GM19238 (cell line): ENCODE results near the gene RICTOR.
A peak's percentile ranks its signal among the peaks of the same experiment; 100 is the strongest.

Source experiments
- DNase-seq: peaks from one replicate; pipeline ENCODE4 v3.0.0; 2011; ENCODE audit warnings: low spot score; ENCODE audit not compliant: insufficient read length

RICTOR gene, protein sequence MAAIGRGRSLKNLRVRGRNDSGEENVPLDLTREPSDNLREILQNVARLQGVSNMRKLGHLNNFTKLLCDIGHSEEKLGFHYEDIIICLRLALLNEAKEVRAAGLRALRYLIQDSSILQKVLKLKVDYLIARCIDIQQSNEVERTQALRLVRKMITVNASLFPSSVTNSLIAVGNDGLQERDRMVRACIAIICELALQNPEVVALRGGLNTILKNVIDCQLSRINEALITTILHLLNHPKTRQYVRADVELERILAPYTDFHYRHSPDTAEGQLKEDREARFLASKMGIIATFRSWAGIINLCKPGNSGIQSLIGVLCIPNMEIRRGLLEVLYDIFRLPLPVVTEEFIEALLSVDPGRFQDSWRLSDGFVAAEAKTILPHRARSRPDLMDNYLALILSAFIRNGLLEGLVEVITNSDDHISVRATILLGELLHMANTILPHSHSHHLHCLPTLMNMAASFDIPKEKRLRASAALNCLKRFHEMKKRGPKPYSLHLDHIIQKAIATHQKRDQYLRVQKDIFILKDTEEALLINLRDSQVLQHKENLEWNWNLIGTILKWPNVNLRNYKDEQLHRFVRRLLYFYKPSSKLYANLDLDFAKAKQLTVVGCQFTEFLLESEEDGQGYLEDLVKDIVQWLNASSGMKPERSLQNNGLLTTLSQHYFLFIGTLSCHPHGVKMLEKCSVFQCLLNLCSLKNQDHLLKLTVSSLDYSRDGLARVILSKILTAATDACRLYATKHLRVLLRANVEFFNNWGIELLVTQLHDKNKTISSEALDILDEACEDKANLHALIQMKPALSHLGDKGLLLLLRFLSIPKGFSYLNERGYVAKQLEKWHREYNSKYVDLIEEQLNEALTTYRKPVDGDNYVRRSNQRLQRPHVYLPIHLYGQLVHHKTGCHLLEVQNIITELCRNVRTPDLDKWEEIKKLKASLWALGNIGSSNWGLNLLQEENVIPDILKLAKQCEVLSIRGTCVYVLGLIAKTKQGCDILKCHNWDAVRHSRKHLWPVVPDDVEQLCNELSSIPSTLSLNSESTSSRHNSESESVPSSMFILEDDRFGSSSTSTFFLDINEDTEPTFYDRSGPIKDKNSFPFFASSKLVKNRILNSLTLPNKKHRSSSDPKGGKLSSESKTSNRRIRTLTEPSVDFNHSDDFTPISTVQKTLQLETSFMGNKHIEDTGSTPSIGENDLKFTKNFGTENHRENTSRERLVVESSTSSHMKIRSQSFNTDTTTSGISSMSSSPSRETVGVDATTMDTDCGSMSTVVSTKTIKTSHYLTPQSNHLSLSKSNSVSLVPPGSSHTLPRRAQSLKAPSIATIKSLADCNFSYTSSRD (N-terminal part only)

DNA sequence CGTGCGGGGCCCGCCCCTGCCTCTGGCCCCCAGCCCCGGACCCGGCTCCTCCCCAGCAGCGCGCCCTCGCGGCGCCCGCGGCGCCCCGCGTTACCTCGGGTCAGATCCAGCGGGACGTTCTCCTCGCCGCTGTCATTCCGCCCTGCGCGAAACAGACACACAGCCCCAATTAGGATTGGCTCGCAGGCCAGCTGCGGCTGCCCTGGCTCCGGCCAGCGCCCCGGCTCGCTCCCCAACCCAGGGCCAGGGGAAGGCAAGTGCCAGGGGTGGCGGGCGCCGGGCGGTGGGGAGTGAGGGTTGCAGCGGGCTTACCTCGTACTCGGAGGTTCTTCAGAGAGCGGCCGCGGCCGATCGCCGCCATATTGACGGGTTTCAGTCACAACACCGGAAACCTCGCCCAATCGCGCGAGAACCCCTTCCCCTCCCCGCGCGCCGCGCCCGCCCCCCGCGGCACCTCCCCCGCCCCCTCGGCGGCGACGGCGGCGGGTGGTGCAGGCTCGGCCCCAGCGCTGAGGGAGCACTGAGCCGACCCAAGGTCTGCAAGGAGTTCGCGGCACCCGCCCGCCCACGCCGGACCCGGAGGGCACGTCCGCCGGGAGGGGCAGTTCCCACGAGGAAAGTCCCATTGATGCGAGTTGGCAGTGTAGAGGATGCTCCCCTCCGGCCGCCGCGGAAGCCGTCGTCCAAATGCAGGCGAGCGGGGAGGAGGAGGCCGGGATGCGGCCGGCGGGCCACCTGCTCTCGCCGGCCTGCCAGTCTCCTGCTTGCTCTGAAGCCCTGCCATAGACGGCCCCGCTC, at the start of gene RICTOR:
Gene RICTOR (minus strand): TSS at position 383 of the 798 bp plus-strand sequence. CDS start 22 bp downstream, at position 361.
- DNase-seq = peak; percentile 80

DNA sequence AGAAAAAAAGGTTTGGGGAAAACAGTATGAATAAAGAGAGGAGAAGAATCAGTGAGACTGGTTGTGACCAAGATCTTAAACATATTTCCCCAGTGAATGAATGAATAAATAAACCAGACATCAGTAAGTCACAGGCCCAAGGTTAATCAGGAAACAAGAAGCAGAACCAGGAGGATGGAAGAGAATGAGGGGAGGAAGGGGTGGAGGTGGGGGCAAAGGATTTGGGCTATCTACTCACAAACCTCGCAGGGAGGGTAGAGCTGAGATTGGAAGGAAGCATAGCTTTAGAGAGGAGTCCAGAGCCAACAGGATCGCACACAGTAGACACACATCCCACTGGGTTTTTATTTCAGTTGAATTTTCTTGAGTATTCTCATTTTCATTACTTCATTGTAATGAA, 47.7 kb upstream of the RICTOR start:
- DNase-seq = no peak

DNA sequence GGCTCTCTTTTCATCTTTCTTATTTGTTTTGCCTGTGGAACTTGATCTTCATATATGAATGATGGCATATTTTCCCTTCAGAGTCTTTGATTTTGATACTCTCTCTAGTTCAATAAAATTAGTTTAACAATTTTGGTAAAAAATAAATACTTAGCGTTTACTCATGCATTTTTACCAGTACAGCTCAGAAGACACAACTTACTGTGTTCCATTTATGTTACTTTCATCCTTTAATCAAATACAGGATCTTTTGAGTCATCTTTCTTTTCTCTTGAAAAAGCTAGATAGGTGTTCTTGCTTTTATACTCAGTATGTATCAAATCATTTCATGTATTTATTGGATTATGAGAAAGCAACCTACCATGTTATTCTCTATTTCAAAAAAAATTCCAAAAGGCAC, 47.1 kb upstream of the RICTOR start:
- no peak for DNase-seq

DNA sequence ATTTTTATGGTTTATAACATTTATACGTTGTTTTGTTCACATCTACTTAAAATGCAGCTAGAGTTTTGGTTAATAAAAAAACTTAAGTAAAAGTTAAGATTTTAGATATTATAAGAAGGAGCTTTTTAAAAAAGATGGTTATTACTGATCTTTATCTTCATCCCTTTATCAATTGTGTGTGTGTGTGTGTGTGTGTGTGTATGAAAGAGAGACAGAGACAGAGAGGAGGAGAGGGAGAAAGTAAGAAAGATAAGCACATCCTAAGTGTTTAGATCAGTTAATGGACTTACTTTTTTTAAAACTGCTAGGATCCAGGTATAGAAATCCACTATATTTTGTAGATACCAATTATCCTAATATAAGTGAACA, 45.8 kb upstream of the RICTOR start:
- no peak for DNase-seq

DNA sequence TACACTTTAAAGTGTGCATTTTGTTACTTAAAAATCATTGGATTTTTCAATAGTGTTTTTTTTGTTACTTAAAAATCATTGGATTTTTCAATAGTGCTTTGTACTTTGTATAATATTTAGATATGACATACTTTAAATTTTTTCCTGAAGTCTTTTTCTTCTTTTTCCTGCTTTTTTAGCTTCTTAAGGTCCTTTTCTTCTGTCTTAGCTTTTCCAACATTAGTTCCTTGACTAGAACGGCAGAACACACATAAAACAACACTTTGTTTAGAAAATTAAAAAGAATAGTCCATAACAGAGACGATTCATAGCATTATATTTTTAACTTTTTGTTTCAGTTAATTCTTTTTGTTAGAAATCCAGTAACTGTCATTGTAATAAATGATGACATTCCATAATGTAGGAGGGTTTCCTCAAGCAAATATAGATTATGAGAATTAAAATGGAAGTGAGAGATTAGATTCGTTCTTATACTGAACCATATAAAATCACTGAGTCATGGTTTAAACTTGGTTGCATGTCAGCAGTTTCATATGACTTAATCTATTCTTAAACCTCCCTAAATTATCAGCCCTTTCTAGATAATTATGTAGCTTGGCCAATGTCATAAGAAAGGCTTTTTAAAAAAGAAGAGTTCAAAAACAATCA, 45.3 kb upstream of the RICTOR start:
- no peak for DNase-seq

DNA sequence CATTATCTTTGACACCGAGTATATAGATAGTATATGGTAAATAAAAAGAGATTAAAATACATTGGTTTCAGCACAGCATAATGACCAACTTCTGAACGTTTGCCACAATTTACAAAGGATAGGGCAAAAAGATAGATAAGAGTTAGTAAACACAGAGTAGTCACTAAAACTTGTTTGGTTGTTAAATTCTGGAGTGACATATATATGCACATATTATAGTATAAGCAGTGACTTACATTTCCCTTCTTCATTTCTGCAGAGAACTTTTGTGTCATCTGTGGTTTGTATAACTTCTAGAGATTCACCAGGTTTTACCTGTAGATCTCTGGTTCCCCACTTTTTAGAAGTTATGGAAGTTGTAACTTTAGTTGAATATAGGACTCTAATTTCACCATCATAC, 44.4 kb upstream of the RICTOR start:
- DNase-seq = no peak

DNA sequence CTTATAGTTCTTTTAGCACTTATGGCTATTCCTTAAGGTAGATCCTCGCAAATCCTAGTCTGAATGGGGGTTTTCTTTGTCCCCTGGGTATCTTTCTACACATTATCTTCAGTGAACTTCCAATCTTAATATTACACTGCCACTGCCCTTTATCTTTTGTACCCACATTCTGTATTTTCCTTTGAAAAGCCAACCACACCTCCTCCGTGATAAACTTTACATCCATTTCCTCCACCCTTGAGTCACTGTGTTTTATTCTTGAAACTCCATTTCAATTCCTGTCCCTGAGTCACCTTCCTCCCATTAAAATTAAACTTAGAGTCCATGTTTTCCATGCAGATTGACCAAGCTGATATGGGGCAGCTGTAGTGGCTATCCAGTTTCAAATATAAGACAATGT, 43.2 kb upstream of the RICTOR start:
- no peak for DNase-seq

DNA sequence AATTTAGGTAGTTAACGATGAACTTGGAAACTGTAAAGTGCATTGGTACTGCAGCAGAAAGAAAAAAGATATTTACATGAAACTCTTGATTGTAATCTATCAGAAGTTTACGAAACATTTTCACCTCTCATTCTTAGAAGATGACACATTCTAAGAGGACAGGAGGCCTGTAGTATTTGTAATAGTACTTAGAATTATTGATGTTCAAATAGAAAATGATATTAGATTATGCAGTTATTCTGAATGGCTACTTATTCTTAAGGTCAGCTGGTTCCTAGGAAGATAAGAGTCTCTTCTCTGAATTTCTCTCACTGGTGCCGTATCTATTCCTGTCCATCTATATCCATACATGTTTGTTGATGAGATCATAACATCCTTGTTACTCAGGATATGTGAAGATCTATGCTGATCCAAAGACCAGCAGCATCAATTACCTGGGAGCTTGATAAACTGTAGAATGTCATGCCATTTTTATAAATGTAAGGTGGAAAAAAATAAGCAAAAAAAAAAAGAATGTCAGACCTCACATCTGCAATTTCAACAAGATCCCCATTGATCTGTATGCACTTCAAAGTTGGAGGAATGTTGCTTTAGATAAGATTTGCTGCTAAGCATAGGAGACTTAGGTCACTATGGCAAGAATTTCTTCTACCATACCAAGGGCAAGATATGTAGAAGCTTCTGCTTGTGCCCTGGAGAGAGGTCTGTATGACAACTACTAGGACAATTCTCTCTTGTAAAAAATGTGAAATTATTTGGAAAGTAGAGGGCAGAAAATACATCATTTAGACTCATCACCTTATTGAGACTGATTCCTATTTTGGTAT, 42.4 kb upstream of the RICTOR start:
- DNase-seq = no peak

DNA sequence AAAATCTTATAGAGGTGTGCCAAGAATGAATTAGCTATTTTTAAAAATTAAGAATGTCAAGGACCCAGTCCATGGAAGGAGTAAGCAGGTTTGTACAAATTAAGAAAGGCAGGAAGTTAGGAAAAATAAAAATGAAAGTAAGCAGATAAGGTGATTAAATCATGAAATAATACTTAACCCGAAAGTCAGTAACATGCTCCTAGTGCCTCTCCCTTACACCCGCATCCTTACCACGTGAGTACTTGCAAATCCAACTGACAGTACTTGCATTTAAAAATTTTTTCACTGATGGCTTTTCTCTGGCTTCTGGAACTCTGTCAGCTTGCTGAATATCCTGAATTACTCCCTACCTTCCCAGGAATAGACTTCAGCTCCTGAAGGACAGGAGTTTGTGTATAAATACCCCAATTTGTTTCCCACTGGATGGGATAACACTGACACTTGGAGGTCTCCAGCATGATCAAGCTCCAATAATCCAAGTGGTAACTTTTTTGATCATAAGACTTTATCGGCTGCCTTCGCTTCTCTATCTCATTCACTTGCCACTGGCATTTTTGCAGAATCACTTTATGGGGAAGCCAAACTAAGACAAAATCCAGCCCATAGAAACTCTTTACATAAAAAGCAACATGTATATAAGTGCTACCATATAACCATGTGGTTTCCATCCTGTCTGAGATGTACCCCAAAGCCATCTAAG, 41.6 kb upstream of the RICTOR start:
- DNase-seq = no peak

DNA sequence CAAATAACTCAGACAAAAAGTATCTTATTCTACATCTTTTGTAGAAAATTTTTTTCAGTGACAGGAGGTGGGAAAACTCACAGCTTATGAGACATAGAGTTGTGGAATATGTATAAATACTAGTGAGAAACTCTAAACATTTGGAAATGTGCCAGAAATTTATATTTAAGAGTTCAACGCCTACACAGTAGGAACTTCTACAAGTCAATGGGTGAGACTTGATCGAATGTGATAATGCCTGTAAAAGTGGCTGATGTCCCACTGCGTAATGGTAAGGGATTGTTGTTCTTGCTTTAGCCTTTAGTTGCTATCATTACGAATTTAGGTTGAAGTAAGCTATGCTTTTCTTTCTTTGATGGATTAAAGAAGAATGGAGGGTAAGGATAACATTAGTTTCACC, 40.0 kb upstream of the RICTOR start:
- DNase-seq = no peak

DNA sequence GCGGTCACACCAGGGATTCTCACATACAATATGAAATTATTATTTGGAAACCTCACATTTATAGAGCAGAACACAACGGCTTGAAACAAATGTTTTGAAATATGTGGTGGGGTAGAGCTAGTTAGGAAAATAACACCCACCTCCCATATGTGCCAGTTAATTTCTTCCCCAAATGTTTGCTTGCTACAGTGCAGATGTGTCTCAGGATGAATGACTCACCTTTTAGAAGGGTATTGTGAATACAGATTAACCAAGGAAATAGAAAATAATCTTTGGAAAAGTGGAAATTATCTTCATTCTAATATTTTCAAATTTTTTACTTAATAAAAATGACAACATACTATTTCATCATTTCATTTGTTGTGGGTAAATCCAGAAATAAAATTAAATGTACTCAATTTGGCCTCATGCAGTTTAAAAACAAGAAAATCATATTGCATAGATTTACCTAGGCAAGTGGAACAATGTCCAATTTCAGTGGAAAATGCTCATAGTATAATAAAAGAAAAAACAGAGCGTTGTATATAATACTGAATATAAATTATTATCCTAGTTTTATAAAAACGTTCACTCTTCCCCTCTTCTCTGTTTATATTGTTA, 39.3 kb upstream of the RICTOR start:
- DNase-seq = no peak

DNA sequence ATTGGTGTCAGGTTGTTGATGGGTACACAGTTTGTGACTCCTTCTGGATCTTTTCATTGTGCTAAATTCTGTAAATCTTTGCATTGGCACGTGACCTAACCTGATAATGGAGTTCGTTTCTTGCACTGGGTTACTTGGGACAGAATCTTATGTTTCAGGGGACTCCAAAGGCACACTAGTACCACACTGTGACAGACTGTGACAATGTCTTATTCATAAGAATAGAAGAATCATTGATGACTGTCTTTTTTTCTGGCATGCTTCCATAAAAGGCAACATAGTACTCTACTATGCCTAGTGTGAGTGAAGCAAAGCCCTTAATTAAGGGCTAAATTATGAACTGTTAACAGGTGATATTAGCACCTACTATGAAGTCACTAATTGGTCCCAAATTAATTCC, 35.4 kb upstream of the RICTOR start:
- DNase-seq = no peak

DNA sequence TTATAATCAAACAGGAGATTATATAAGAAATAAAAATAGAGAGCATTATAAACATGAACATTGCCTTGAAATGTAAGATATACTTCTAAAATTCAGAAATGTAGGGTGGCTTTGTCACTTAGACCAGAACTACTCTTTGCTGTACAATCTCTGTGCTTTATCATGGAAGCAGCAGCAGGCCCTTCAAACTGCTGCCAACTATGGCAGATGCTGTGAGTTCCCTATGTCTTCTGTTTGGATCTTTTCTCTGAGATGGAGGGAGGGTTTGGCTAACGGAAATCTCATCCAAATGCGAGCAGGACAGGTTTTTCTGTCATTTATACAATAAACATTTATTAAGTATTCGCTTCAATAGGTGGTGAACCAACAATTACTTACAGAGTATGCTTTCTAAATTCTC, 34.8 kb upstream of the RICTOR start:
- no peak for DNase-seq

DNA sequence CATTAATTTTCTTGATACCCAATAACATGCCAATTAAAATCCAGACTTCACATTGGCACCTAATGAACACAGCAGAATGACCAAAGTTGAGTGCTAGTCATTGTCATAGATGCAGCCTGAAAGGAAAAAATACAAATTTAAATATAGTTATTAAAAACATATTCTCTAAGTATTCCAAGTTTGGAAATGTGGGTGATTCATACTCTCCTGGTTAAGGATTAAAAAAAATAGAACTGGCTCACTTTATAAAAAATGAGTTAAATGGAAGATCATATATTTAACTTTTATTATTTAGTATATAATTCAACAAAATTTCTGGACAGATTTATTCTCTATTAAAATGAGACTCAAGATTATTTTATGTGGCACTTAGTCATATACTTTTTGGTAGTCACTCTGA, 33.2 kb upstream of the RICTOR start:
- DNase-seq = no peak

DNA sequence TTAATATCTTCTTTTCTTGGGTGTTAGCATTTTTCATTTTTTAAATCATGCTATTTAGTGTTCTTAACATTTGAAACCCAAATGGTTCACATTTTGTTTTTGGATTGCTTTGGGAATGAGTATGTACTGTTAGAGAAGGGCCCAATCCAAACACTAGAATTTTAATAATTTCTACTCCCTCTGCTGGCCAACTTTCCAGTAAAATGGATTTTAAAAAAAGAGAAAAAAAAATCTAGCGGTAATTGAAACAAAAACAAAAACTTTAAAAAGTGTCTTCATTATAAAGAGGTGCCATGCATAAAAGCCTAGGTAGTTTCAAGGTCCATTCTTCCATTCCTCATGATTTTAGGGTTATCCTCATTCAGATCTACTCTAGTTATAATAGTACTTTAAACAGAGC, 32.1 kb upstream of the RICTOR start:
- no peak for DNase-seq

DNA sequence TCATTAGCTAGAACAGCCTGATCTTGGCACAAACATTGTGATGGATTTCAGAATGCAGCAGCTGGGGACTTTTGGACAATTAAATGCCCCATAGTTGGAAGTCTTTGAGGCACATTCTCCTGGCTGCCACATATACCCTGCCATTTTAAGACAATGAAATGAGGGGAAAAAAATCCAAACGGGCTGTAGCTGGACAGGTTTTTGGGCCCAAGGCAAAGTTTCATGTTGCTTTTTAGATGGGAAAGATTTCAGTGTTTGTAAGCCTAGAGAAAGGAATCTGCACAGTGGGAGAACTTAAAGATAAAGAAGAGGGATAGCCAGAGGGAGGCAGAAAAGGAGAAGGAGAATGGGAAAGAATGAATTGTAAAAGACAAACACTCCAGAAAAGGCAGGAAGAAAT, 30.0 kb upstream of the RICTOR start:
- DNase-seq = no peak

DNA sequence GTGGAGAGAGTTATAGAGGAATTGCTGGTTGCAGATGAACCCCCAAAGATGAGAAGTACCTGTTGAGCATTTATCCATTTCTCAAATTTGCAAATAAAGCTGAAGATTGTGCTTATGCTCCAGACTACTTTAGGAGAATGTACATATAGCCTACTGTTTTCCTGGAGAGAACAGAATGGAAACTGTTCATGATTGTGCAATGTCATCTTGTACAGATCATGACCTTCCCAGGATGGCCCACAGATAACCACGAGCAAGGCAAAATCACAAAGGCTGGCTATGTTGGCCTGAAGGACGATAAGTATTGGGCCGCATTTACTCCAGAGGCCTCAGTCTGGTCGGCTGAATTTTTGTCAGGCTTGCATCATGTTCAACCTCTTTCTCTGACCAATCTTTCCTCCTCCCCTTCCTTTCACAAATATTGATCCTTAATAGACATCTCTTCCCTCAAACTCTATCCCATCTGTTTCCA, 28.5 kb upstream of the RICTOR start:
- DNase-seq = no peak

DNA sequence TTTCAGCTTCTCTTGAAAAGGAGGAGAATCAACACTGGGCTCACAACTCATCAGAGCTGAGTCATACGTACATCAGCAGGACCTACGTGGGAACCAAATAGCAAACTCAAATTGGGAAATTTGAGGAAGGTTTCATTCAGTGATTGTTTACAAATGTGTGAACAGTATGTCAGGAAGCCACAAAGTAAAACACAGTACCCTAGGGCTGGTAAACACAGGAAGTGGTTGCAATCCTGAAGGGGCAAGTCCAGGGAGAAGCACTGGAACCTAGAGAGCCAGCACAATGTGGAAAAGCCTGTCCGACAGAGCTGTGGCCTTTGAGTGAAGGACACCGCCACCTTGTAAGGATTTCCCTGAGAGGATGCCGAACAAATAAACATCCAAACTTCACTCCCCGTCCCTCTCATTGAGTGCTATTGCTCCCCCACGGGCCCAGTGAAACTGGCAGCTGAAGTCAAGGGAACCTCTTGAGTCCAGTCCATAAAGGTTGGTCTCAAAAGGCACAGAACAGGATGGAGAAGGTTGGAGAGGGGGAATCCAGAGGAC, 26.7 kb upstream of the RICTOR start:
- no peak for DNase-seq
